HFF-Myc (cell line): ENCODE results near the gene LSAMP.
"Not testable (repeated sequence)": the region's sequence is repeated elsewhere in the genome, so short reads cannot be mapped to it uniquely, and the experiment has no call there.

Experiments used
- DNase-seq: peaks from one replicate; pipeline ENCODE4 v3.0.0-alpha.2; 2011; ENCODE audit warnings: low read depth; ENCODE audit errors: extremely low read depth
- H3K4me3 ChIP-seq: replicated peaks from 2 replicates; pipeline ENCODE4 v1.5.1; 2011; ENCODE audit warnings: low read depth, mild to moderate bottlenecking, control low read depth, low read length
- CTCF ChIP-seq: IDR thresholded peaks from 2 replicates; pipeline ENCODE4 v1.5.1; 2012; ENCODE audit warnings: mild to moderate bottlenecking, low read depth, low read length, control low read depth; ENCODE audit errors: missing control alignments

The LSAMP gene

DNA sequence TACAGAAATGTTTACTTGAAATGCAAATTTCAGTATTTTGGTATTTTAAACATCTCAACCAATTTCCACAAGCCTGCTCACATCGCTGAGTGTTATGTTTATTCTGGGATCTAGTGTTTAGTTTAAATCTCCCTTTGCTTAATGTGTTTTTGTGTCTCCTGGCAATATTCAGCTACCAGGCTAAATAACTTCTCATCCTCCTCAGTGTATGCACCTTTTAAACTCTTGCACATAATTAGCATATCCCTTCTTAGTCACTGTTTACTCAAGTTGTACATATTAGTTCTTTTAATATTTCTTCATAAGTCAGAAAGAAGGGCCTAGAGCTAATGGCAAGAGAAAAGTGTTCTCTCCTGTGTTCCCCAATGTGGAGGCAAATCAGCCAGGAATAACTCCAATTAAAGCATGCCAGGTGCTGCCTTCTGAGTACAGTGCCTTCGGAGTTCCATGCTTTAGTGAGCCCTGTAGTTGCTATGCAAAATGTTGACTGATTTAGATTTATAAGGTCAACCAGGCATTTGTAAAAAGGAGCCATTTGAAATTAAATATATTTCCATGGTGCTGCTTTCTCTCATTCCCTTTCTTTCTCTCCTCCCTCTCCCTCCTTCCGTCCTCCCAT lies 587.7 kb downstream of the LSAMP start:
- H3K4me3 ChIP-seq = no peak overlapping the region
- no peak for DNase-seq
- TF ChIP-seq CTCF = no peak

- TF ChIP-seq CTCF = no peak
- DNase-seq = no peak
- H3K4me3 ChIP-seq = no peak overlapping the region
Observed at GRCh38 chr3:115855911-115856310, 589.4 kb downstream of the LSAMP start.

- H3K4me3 ChIP-seq = no peak overlapping the region
- DNase-seq = no peak
- TF ChIP-seq CTCF = no peak
Observed at GRCh38 chr3:115853104-115853503, 592.2 kb downstream of the LSAMP start.

GRCh38 chr3:115852278-115852677 lies 593.0 kb downstream of the LSAMP start:
- no peak for DNase-seq
- no peak for TF ChIP-seq CTCF
- no peak overlapping the region for H3K4me3 ChIP-seq

- no peak overlapping the region for H3K4me3 ChIP-seq
- no peak for TF ChIP-seq CTCF
- DNase-seq = no peak
Observed at GRCh38 chr3:115851571-115851970, 593.7 kb downstream of the LSAMP start.

DNA sequence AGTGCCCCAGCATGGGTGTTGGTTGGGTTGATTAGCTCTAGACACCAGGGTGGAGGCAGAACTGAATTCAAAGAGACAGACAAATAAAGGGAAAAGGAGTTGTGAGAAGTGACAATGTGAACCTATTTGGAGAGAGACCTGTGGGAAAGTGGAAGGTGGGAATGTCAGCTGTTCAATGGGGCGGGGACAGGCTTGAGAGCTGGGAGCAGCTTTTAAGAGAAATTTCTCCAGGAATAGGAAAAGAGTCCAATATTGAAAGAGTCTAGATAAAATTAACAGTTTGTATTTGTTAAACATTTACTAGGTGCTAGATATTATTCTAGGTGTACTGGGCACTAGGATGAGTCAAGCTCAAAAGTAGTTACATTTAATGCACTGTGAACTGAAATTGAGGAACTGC lies 596.6 kb downstream of the LSAMP start:
- no peak for DNase-seq
- H3K4me3 ChIP-seq = no peak overlapping the region
- no peak for TF ChIP-seq CTCF

DNA sequence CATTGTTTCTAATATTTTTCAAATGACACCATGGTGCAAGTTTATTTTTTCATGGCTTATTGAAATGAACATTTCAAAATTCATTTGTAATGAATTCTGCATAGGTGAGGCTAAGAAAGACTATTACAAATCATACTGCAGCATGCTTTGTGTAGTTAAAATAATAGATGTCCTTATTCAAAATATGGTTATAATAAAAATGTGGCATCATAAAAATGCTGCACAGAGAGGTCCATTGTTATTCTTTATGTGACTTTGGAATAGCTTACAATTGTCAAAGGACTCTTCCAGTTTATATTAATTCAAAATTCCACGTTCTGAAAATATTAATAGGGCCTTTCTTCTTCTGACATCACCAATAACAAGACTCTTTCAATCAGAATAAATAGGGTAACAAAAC lies 599.3 kb downstream of the LSAMP start:
- no peak overlapping the region for H3K4me3 ChIP-seq
- no peak for TF ChIP-seq CTCF
- DNase-seq = no peak

GRCh38 chr3:115844729-115845128 lies 600.6 kb downstream of the LSAMP start:
- DNase-seq, H3K4me3 ChIP-seq: not testable (repeated sequence)
